Body of pancreas (tissue), 4 donors: ENCODE data around the gene BARX1.

Source experiments
- CTCF ChIP-seq, 7 experiments: fragments of 450-650 bp in 4 of 7; fragments of 200-600 bp in 3 of 7; sonication (generic) in 3 of 7; IDR thresholded peaks; one replicate each; pipeline ENCODE4 v1.5.1; 2016 to 2019; ENCODE audit warnings: antibody characterized with exemption in 7 of 7
- POLR2A ChIP-seq, 3 donors: fragments of 450-650 bp; IDR thresholded peaks; one replicate each; pipeline ENCODE4 v1.6.1; 2016; ENCODE audit warnings: antibody characterized with exemption in 3 of 3, mild to moderate bottlenecking in 2 of 3

GRCh38 chr9:93962017-93962416 is 6.9 kb upstream of the BARX1 start:
- no peak for TF ChIP-seq POLR2A (IDR thresholded peaks at IDR 0.05)
- TF ChIP-seq CTCF (IDR thresholded peaks at IDR 0.05): no peak
